ENCODE data around the gene CTU2. TPM values are rescaled to one million over a fixed set of nuclear protein-coding genes. Genes with fewer than 3 reads are reported as not detected.
A peak's percentile ranks its signal among the peaks of the same experiment; 100 is the strongest.

The CTU2 gene
- total RNA-seq, 1 donor from 2014 or later, result 14.9 TPM

GRCh38 chr16:88694221-88695087, 11.8 kb upstream of the CTU2 start:
- DNase-seq (ENCODE audit: low spot score), result no peak

GRCh38 chr16:88695218-88695617, 11.1 kb upstream of the CTU2 start:
- DNase-seq (ENCODE audit: low spot score), result no peak
- intact Hi-C loops (cut with DNase I), result no loop called here

More at GRCh38 chr16:88694221-88695087, 11.8 kb upstream of the CTU2 start:
- intact Hi-C loops (cut with DNase I), result no loop called here

DNA sequence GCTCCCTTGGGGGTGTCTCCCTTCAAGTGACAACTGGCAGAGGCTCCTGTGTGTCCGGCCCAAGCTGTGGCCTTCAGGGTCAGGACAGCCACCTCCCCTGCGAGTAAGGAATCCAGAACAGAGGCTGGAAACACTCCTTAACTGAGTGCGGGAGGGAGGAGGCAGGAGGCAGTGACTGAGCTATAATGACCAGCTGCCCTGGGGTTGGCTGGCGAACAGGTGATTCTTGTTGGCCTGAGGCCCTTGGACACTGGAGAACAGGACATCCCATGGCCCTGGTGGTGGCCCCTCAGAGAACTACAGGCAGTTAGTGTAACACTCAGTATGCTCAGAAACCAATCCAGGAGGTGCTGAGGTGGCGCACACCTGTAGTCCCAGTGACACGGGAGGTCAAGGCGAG, 10.6 kb upstream of the CTU2 start:
- DNase-seq (ENCODE audit: low spot score), result no peak
- intact Hi-C loops (cut with DNase I), result no loop called here

DNA sequence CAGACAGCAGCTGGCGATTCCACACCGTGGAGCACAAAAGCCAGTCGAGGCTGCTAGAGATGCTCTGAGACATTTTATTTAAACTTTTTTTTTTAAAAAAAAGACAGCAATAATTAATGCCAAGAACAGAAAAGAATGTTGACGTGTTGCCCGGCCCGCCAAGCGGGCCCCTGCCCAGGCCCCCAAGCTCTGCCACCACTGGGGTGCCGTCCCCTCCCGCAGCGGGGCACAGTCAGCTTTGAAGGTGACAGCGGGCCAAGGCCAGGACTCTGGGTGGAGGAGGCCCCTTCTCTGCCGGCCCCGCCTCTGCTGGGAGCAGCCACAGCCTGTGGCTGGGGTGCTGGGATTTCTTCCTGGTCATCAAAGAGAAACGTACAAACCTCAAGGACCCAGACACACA, 9.9 kb upstream of the CTU2 start:
- intact Hi-C loops (cut with DNase I), result no loop called here
- DNase-seq (ENCODE audit: low spot score), result no peak

- DNase-seq (ENCODE audit: low spot score), result no peak
- intact Hi-C loops (cut with DNase I), result no loop called here
Measured at GRCh38 chr16:88697116-88697830, 9.0 kb upstream of the CTU2 start.

DNA sequence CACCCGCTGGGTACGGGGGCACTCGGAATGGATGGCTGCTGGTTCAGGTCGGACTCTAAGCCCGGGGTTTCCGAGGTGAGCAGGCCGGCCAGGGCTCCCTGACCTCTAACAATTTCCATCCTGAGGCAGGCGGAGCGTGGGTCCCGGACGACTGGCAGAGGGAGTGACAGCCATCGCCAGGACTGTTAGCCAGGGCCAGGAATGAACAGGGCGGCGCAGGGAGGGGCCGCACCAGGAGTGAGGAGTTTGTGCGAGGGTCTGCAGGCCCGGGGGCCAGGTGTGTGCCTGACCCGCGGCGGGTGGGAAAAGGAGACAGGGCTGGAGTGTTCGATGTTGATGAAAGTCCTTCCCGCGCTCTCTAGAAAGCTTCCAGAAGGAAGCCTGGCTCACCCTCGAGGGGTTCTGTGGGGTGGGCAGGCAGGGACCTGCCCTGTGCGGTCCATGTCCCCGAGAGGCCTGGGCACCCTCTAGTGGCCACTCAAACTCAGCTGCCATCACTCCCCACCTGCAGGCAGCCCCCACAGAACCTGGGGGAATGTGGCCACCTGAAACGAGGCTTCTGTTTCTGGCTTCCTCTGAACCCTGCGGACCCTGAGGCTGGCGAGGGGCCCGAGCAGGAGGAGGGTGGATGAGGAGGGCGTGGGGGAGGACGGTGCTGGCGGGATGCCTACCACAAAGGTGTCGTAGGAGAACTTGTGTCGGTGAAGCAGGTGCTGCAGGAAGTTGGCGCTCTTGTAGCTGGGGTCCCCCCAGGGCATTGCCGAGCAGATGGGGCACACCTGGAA, 8.3 kb upstream of the CTU2 start:
- intact Hi-C loops (cut with DNase I), result no loop called here
- no peak for DNase-seq (ENCODE audit: low spot score)

- DNase-seq (ENCODE audit: low spot score), result no peak
- intact Hi-C loops (cut with DNase I), result no loop called here
Measured at GRCh38 chr16:88698646-88699045, 7.7 kb upstream of the CTU2 start.

DNA sequence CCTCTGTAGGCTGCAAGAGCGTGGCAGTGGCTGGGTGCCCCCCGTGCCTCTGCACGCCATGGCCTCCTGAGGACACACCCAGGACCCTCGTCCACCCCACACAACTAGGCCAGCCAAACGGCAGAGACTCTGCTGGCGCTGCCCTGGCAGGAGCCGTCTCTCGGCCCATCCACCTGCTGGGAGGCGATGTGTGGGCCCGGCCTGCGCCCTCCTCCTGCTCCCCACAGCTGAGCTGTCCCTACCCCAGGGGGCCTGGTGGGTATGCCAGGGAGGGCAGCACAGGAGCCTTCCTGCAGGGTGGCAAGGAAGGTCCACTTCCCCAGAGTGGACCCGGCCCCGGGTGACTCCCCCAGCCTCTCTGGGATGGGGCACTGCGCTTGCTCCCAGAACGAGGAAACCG, 7.1 kb upstream of the CTU2 start:
- no peak for DNase-seq (ENCODE audit: low spot score)
- intact Hi-C loops (cut with DNase I), result no loop called here

- no peak for DNase-seq (ENCODE audit: low spot score)
- intact Hi-C loops (cut with DNase I), result loop anchor here (5.0 kb wide), 1 partner anchor 43 kb away; no protein-coding TSS in a partner anchor
Measured at GRCh38 chr16:88700322-88700635, 6.0 kb upstream of the CTU2 start.

DNA sequence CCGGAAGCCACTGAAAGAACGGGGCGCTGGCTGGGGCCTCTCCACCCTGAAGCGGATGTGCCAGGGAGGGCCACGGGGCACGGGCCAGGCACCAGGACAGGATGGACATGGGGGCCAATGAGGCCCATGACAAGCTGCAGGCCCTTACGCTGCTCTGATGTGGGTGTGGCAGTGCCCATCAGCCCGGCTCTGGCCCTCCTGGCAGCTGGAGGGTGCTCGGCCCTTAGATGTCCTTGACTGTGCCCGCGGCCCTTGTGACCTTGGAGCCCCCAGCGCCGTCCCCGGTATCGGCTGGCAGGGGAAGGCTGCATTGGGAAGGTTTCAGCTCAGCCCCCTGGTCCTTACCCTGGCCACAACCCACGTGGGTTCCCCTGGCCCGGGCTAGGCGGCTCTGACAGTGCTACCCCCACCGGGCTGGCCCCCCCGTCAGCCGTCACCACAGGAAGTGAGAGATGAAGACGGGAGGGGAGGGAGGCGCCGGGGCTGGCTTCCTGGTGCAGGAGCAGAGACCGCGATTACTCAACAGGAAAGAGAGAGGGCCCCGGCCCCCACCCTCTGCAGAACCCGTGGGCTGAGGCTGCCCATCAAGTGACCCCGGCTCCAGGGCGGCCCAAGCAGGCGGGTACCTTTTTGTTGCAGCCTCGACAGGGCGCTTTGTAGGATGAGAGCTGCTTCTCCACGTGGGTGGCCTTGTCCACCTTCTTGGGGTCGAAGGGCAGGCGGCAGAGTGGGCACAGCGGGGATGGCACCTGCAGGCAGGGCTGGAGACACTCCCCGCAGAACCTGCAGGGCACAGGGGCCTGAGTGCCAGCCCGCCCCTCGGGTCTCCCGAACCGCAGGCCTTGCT, 5.4 kb upstream of the CTU2 start:
- peak; percentile 98 for DNase-seq (ENCODE audit: low spot score)
- intact Hi-C loops (cut with DNase I), result loop anchor here (5.0 kb wide), 1 partner anchor 44 kb away; no protein-coding TSS in a partner anchor

GRCh38 chr16:88701581-88702370, 4.5 kb upstream of the CTU2 start:
- intact Hi-C loops (cut with DNase I), result loop anchor here (5.0 kb wide), 1 partner anchor 44 kb away; no protein-coding TSS in a partner anchor
- DNase-seq (ENCODE audit: low spot score), result no peak

GRCh38 chr16:88702371-88703210, 3.7 kb upstream of the CTU2 start:
- intact Hi-C loops (cut with DNase I), result loop anchor here (5.0 kb wide), 1 partner anchor 45 kb away; no protein-coding TSS in a partner anchor
- no peak for DNase-seq (ENCODE audit: low spot score)

- intact Hi-C loops (cut with DNase I), result loop anchor here (5.0 kb wide), 1 partner anchor 46 kb away; no protein-coding TSS in a partner anchor
- peak; percentile 87 for DNase-seq (ENCODE audit: low spot score)
Measured at GRCh38 chr16:88703486-88704309, 2.6 kb upstream of the CTU2 start.

DNA sequence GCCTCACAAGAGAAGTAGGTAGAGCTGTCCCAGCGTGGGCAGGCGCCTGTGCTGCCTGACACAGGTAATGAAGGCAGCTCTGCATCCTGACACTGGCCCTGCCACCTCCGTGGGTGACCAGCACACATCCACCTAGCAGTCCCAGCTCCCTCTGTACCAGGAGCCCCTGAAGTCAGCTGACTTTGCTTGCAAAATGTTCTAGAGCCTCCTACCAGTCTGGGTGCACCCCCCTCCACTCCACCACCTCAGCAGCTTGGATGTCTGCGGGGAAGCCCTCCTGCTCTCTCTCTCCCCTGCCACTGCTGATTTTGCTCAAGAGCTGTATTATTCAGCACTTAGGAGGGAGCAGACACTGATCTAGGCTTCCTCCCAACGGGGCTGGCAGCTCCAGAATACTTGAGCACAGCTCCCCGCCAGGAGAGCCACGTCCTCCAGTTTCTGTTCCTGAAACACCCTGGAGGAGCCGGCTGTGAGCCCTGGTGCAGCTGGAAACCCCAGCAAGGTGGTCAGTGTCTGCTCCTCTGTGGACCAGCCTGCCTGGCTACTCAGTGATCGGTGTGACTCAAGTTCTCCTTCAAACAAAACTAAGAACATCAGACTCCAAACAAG, 1.1 kb upstream of the CTU2 start:
- no peak for DNase-seq (ENCODE audit: low spot score)
- intact Hi-C loops (cut with DNase I), result loop anchor here (5.0 kb wide), 2 partner anchors 78 to 133 kb away; partner anchors contain the start of gene ZC3H18

GRCh38 chr16:88705801-88706228, 488 bp upstream of the CTU2 start:
- intact Hi-C loops (cut with DNase I), result loop anchor here (5.0 kb wide), 2 partner anchors 79 to 134 kb away; partner anchors contain the start of gene ZC3H18
- DNase-seq (ENCODE audit: low spot score), result no peak

Data from cardiac septum (tissue), 1 donor.